IPS DF 6.9 (cell line): ENCODE measurements around the gene MMP21.

ENCODE experiments used
- DNase-seq: peaks from one replicate; pipeline ENCODE4 v3.0.0-alpha.2; 2013; ENCODE audit warnings: low read depth, low spot score
- H3K27ac ChIP-seq: one replicate; pipeline ENCODE4 v1.5.1; 2013; ENCODE audit warnings: low read length, control low read depth
- H3K27me3 ChIP-seq: 2 replicates; pipeline ENCODE4 v1.6.1; 2013; ENCODE audit warnings: mild to moderate bottlenecking, low read length; ENCODE audit not compliant: control insufficient read depth, insufficient read depth
- H3K36me3 ChIP-seq: 2 replicates; pipeline ENCODE4 v1.6.1; 2013; ENCODE audit warnings: low read length; ENCODE audit not compliant: control insufficient read depth, insufficient read depth
- H3K4me1 ChIP-seq: 2 replicates; pipeline ENCODE4 v1.6.1; 2013; ENCODE audit warnings: low read length; ENCODE audit not compliant: control insufficient read depth, insufficient read depth
- H3K4me3 ChIP-seq: 2 replicates; pipeline ENCODE4 v1.5.1; 2013; ENCODE audit warnings: mild to moderate bottlenecking, low read length
- H3K9me3 ChIP-seq: 2 replicates; pipeline ENCODE4 v1.6.1; 2013; ENCODE audit warnings: low read length, inconsistent platforms; ENCODE audit not compliant: control insufficient read depth, insufficient read depth
- WGBS: extraction: QIAGEN DNeasy Blood & Tissue Kit; methylation state at CpG from one replicate; pipeline ENCODE4 v1.1.7; 2013; ENCODE audit warnings: mixed read lengths, missing lambda C conversion rate; ENCODE audit not compliant: insufficient read length, insufficient coverage; 5-methylcytosine and 5-hydroxymethylcytosine counted together

The MMP21 gene

DNA sequence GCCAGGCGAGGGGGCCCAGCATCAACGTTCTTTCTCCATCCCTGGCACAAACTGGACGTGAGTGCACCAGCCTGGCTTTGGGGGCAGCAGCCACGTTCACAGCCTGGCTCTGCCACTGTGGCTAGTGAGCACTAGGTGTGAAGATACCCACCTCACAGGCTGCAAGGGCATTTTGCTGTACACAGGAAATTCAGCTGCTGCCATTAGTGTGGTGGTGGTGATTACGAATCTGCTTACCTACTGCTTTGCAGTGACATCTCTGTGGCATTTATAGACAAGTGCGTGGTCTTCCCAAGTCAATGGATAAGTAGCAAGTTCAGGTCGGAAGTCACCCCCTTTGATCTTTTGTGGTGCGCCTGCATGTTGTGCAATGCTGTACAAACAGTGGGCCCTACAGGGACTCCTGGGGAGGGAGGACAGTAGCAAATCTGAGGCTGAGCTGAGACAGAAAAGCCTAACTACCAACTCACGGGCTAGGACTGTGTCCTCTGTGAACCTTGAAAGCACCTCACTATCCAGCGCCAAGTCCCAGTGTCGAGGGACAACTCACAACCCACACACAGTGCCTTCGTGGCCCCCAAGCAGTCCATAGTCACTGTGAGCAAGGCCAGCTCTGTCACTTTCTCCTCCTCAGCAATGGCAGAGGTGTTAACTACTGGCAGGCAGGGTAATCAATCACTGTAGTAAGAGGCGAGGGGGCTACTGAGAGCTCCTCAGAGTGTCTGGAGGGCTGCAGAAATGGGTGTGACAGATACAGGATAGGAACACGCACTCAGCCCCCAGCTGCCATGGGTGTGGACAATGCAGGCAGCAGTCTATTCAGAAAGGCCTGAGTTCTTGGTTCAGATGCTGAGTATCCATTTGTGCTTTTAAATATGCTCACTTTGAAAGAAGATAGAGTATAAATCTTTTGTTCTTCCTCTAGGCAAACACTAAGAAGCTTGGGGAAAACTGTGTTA, 17.0 kb upstream of the MMP21 start:
- H3K4me1 ChIP-seq: no peaks in the 10 kb centered on the region
- H3K9me3 ChIP-seq: no peaks in the 10 kb centered on the region
- WGBS: no CpG with 5 or more reads among the region's 14 CpGs
- H3K27ac ChIP-seq: no peak overlapping the region
- no peak for DNase-seq
- peaks cover 4% of the 10 kb centered on the region; the same call in 1 of the 2 replicates for H3K36me3 ChIP-seq
- H3K4me3 ChIP-seq: no peak overlapping the region
- H3K27me3 ChIP-seq: no peaks in the 10 kb centered on the region

DNA sequence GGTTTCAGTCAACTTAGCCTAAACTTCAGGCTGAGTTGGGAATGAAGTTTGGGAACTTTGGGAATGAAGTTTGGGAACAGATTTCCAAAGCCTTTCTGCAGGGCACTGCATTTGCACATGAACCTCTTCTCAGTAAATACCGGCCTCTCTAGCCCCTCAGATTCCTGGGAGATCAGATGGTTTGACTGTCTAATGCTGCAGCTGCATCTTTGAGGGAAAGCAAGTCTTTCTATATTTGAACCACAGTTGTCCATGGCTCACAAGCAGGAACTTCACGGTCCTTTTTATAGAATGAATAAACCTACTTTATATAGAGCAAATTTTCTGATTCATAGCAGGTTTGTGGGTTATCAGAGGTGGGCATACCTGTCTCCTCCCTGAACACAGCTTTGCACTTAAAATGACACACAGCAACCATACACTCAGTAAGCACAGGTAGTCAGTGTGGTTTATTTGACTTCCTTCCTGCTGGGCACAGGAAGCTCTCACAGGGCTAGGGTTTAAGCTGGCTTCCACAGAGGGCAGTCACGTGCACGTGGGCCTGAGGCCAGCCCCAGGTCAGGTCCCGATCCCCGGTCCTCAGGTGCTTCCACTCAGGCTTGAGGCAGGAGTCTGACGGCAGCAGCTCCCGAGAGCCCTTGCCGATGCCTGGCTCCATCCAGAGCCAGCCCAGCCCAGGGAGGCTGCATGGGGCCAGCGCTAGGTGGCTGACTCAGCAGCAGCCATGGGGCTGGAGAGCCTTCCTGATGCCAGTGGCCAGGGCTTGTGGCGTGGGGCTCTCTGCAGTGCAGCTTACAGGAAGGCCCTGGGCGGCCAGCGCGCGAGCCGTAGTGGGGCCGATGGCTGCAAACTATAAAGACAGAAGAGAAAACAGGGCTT, 12.8 kb upstream of the MMP21 start:
- WGBS: no CpG with 5 or more reads among the region's 17 CpGs
- DNase-seq: no peak
- Histone ChIP-seq H3K27me3 (no peaks in the 10 kb centered on the region), H3K9me3 (no peaks in the 10 kb centered on the region), H3K27ac (no peak overlapping the region), H3K4me1 (no peaks in the 10 kb centered on the region), H3K4me3 (no peak overlapping the region), H3K36me3 (peaks cover 4% of the 10 kb centered on the region; the same call in 1 of the 2 replicates)

- WGBS: no CpG with 5 or more reads among the region's 9 CpGs
- no peak for DNase-seq
- no peaks in the 10 kb centered on the region for H3K27me3 ChIP-seq
- no peak overlapping the region for H3K27ac ChIP-seq
- no peaks in the 10 kb centered on the region; the same call in 1 of the 2 replicates for H3K36me3 ChIP-seq
- no peaks in the 10 kb centered on the region for H3K4me1 ChIP-seq
- H3K9me3 ChIP-seq: no peaks in the 10 kb centered on the region
- no peak overlapping the region for H3K4me3 ChIP-seq
Measured at GRCh38 chr10:125785791-125786190, 10.2 kb upstream of the MMP21 start.

DNA sequence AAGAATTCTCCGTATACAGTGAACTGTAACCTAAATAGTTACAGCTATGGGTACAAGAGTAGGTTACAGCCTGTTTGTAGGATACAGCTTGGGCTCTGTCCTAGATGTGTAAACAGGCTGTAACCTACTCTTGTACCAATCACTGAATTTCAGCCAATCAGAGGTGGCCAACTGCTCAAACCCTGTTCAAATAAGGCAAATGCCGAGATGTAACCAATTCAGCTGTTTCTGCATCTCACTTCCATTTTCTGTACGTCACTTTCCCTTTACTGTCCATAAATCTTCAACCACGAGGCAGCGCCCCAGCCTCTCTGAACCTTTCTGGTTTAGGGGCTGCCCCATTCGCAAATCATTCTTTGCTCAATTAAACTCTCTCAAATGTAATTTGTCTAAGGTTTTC, 8.3 kb upstream of the MMP21 start:
- no peaks in the 10 kb centered on the region for H3K4me1 ChIP-seq
- H3K4me3 ChIP-seq: no peak overlapping the region
- no peaks in the 10 kb centered on the region; the same call in 1 of the 2 replicates for H3K36me3 ChIP-seq
- WGBS: no CpG with 5 or more reads among the region's 6 CpGs
- no peak for DNase-seq
- H3K27ac ChIP-seq: no peak overlapping the region
- no peaks in the 10 kb centered on the region for H3K9me3 ChIP-seq
- H3K27me3 ChIP-seq: no peaks in the 10 kb centered on the region

GRCh38 chr10:125783408-125783807, 7.8 kb upstream of the MMP21 start:
- H3K36me3 ChIP-seq: no peaks in the 10 kb centered on the region; the same call in 1 of the 2 replicates
- H3K4me1 ChIP-seq: no peaks in the 10 kb centered on the region
- H3K27ac ChIP-seq: no peak overlapping the region
- H3K9me3 ChIP-seq: no peaks in the 10 kb centered on the region
- no peak for DNase-seq
- H3K4me3 ChIP-seq: no peak overlapping the region
- WGBS: no CpG with 5 or more reads among the region's 7 CpGs
- H3K27me3 ChIP-seq: no peaks in the 10 kb centered on the region

DNA sequence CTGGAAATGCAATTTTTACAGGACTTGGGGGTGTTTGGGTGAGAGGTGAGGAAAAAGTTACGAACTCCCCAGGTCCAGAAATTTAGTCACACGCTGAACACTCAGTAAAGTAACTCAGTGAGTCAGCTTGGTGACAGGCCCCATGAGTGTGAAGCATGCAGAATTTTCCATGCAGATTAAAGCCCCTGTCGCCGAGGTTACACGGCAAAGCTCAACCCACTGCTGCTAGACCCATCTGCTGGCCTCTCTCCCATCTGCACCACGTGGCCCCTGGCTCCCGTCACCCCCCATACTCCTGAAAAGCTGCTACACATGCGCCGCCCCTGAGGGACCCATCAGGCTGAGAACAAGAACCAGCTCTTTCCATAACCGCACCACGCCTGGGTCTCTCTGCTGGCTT, 7.0 kb upstream of the MMP21 start:
- H3K27ac ChIP-seq: no peak overlapping the region
- H3K9me3 ChIP-seq: no peaks in the 10 kb centered on the region
- no peak overlapping the region for H3K4me3 ChIP-seq
- no peaks in the 10 kb centered on the region; the same call in 1 of the 2 replicates for H3K36me3 ChIP-seq
- H3K27me3 ChIP-seq: no peaks in the 10 kb centered on the region
- no CpG with 5 or more reads among the region's 11 CpGs for WGBS
- no peaks in the 10 kb centered on the region for H3K4me1 ChIP-seq
- no peak for DNase-seq

DNA sequence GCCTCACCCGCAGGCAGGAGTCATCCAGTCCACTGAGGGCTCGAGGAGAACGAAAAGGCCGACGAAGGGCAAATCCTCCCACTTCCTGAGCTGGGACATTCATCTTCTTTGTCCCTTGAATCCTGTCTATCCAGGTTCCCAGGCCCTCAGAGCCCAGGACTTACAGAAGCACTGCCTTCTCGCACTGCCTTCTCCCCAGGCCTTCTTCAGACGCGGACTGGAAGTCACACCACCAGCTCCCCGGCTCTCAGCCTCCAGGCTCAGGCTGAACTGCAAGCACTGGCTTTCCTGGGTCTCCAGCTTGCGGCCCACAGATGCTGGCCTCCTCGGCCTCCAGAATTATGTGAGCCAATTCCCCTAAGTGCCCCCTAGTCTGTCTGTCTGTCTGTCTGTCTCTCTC, 6.4 kb upstream of the MMP21 start:
- H3K4me3 ChIP-seq: no peak overlapping the region
- H3K36me3 ChIP-seq: no peaks in the 10 kb centered on the region; the same call in 1 of the 2 replicates
- no peaks in the 10 kb centered on the region for H3K4me1 ChIP-seq
- no peak for DNase-seq
- WGBS: no CpG with 5 or more reads among the region's 11 CpGs
- no peaks in the 10 kb centered on the region for H3K27me3 ChIP-seq
- H3K27ac ChIP-seq: no peak overlapping the region
- no peaks in the 10 kb centered on the region for H3K9me3 ChIP-seq

DNA sequence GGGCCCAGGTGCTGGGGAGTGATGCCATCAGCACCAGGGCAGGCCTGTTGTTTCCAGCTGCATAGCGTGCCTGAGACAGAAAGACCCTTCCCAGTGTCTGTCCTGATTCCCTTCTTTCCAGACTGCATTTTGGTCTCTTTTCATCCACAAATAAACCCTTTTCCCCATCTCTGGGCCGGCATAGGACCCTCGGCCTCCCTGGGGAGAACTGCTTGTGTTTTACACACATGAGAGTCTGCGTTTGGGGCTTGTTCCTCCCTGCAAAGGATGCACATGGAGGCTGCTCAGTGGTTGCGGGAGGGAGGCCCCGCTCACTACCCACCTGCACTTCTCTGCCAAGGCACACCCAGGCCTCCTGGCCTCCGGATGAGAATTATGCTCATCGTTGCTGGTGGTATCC, 5.8 kb upstream of the MMP21 start:
- DNase-seq: no peak
- no peak overlapping the region for H3K27ac ChIP-seq
- H3K4me3 ChIP-seq: no peak overlapping the region
- H3K4me1 ChIP-seq: no peaks in the 10 kb centered on the region
- WGBS: no CpG with 5 or more reads among the region's 8 CpGs
- H3K36me3 ChIP-seq: no peaks in the 10 kb centered on the region; the same call in 1 of the 2 replicates
- H3K9me3 ChIP-seq: no peaks in the 10 kb centered on the region
- H3K27me3 ChIP-seq: no peaks in the 10 kb centered on the region

DNA sequence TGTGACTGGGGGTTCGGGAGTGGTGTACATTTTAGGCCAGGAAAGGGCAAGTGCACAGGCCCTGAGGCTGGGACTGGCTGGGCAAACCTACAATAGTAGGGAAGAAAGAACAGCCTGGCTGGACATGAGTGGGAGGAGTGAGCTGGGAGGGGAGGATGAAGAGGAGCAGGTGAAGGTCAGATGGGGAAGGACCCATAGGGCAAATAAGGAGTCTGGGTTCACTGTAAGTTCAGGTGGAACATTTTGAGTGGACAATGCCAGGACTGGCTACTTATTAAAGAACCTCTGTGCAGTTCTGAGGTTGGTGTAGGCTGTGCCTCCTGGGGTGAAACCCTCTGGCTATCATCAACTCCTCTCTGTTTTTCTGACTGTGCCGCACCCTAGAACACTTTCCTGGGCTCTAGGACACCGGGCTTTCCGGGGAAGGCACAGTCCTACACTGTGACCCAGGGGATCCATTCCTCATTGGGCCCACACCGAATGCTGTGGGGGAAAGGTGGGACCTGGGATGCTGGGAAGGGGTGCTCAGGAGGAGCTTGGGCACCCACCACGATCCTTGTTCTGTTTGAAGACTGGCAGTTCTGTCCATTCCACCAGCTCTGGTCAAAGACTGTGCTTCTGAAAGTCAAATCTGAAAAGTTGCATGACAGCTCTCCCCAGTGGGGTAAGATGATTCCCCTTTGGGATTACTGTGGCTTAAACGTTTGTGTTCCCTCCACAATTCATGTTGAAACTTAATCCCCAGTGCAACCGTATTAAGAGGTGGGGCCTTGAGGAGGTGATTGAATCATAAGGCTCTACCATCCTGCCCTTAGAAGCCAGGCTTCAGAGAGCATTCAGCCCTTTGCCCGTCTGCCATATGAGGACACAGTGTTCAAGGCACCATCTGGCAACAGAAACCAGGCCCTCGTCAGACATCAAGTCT, 4.0 kb upstream of the MMP21 start:
- H3K9me3 ChIP-seq: no peaks in the 10 kb centered on the region
- DNase-seq: no peak
- H3K27ac ChIP-seq: no peak overlapping the region
- no peaks in the 10 kb centered on the region for H3K4me1 ChIP-seq
- H3K4me3 ChIP-seq: no peak overlapping the region
- no CpG with 5 or more reads among the region's 10 CpGs for WGBS
- H3K27me3 ChIP-seq: no peaks in the 10 kb centered on the region
- no peaks in the 10 kb centered on the region; the same call in 1 of the 2 replicates for H3K36me3 ChIP-seq
